Vagina (tissue), 2 donors: ENCODE measurements around the gene PRPF40B.

Experiments used
- POLR2A ChIP-seq, 2 donors: fragments of 450-650 bp; IDR thresholded peaks; one replicate each; pipeline ENCODE4 v1.6.1; 2017; ENCODE audit warnings: antibody characterized with exemption in 2 of 2, mild to moderate bottlenecking in 2 of 2, moderate library complexity in 2 of 2
- POLR2AphosphoS5 ChIP-seq, 2 donors: sonication (generic); formaldehyde crosslinking; IDR thresholded peaks; one replicate each; pipeline ENCODE4 v1.9.0; 2017; ENCODE audit warnings: antibody characterized with exemption in 2 of 2, mild to moderate bottlenecking in 2 of 2, low read depth in 1 of 2; ENCODE audit not compliant: insufficient read depth in 1 of 2
- TF ChIP-seq, protein P1 (sequence below), 3 experiments: fragments of 450-650 bp in 2 of 3; fragments of 200-600 bp in 1 of 3; sonication (generic) in 1 of 3; IDR thresholded peaks; one replicate each; pipeline ENCODE4 v1.5.1; 2017 to 2019; ENCODE audit warnings: antibody characterized with exemption in 3 of 3, mild to moderate bottlenecking in 2 of 3, moderate library complexity in 2 of 3

DNA sequence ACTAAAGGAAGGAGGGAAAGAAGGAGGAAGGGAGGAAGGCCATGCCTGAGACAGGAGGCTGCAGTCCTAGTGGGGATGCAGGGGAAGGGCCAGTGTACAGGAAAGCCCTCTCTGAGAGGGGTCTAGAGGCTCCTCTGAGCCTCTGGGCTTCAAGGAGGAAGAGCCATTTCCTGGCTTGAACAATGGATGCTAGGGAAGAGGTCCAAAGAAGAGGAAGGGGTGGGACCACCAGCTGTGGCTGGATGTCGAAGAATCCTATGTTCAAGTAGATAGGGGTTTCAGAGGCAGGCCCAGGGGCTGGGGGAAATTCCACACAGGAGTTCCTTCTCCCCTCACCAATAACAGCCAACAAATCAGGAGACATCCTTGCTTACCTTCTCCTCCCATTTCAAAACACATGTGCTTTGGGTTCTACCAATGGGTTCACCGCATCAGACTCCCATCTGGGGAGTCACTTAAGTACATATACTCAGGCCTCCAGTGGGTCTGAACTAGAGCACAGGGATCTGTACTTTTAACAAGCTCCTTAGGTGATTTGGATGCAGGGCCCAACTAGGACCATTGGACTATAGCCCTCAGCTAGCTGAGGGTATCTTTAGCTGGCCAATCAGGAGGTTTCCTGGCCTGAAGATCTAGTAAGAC, 32.4 kb downstream of the PRPF40B start:
- TF ChIP-seq, protein P1, sequence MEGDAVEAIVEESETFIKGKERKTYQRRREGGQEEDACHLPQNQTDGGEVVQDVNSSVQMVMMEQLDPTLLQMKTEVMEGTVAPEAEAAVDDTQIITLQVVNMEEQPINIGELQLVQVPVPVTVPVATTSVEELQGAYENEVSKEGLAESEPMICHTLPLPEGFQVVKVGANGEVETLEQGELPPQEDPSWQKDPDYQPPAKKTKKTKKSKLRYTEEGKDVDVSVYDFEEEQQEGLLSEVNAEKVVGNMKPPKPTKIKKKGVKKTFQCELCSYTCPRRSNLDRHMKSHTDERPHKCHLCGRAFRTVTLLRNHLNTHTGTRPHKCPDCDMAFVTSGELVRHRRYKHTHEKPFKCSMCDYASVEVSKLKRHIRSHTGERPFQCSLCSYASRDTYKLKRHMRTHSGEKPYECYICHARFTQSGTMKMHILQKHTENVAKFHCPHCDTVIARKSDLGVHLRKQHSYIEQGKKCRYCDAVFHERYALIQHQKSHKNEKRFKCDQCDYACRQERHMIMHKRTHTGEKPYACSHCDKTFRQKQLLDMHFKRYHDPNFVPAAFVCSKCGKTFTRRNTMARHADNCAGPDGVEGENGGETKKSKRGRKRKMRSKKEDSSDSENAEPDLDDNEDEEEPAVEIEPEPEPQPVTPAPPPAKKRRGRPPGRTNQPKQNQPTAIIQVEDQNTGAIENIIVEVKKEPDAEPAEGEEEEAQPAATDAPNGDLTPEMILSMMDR (IDR thresholded peaks at IDR 0.05): no peak
- no peak for TF ChIP-seq POLR2A (IDR thresholded peaks at IDR 0.05)
- TF ChIP-seq POLR2AphosphoS5 (IDR thresholded peaks at IDR 0.05; ENCODE audit: insufficient read depth in 1 of 2, low read depth in 1 of 2): no peak
